Stimulated activated CD4-positive, alpha-beta T cell treated with anti-CD3 and anti-CD28 coated beads, Interleukin-4, amount 100 ng/mL, for 48 hours (primary cell): ENCODE data around the gene ME2.
"Not testable (repeated sequence)": the region's sequence is repeated elsewhere in the genome, so short reads cannot be mapped to it uniquely, and the experiment has no call there.

Experiments
- DNase-seq, 2 donors: peaks; one replicate each; pipeline ENCODE4 v3.0.0-alpha.2; 2020; ENCODE audit warnings: low read depth in 2 of 2

Gene ME2

DNA sequence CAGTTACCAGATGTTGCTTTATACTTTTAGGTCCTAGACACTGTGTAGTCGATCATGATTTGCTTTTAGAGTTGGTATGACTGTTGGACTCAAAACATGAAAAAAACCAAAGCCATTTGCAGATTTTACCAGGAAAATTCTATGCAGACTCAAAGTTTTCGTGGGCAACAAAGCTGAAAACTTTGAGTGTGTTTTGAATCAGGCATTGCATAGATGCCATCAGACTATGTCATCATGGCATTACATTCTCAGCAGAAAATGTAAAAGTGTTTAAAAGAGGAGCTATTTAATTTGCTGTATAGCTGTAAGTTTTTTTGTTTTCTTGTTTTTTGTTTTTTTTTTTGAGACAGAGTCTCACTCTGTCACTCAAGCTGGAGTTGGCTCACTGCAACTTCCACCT lies 45.5 kb downstream of the ME2 start:
- DNase-seq, result no peak

DNA sequence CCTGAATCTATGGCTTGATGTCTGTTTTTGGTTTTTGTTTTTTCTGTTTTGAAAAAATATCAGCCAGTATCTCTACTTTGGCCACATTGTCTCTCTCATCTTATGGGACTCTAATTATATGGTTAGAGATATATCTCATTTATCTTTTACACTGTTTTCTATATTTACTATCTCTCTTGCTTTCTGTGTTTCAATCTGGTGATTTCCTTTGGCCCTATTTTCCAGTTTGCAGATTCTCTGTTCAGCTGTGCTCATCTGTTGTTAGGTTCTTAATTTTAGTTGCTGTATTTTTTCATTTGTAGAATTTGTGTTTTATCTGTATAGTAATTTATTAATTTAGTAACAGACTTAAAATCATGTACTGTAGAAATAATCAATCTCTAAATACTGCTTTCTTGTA lies 47.6 kb downstream of the ME2 start:
- DNase-seq, result no peak

DNA sequence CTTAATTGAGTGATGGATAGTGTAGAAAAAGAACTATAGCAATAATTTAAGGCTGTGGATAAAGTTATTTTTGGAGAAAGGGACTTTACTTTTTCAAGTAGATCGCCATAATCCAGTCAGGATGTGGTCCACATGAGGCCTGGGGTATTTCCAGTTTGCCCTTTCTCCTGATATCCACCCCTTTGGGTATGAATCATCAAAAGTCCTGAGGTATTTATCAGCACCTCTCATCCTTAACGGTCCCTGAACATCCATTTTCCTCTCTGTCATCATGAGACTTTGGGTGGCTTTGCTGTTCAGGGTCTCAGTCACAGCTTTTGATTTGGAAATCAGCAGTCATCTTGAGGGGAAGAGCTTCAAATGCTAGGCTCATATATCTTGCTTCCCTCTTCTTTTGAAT lies 49.6 kb downstream of the ME2 start:
- no peak for DNase-seq

DNA sequence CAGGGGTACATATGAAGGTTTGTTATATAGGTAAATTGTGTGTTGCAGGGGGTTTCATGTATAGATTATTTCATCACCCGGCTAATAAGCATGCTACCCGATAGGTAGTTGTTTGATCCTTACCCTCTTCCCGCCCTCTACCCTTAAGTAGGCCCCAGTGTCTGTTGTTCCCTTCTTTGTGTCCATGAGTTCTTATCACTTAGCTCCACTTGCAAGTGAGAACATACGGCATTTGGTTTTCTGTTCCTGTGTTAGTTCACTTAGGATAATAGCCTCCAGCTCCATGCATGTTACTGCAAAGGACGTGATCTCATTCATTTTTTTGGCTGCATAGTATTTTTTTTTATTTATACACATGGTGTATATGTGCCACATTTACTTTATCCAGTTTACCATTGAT lies 54.8 kb downstream of the ME2 start:
- DNase-seq, result no peak

DNA sequence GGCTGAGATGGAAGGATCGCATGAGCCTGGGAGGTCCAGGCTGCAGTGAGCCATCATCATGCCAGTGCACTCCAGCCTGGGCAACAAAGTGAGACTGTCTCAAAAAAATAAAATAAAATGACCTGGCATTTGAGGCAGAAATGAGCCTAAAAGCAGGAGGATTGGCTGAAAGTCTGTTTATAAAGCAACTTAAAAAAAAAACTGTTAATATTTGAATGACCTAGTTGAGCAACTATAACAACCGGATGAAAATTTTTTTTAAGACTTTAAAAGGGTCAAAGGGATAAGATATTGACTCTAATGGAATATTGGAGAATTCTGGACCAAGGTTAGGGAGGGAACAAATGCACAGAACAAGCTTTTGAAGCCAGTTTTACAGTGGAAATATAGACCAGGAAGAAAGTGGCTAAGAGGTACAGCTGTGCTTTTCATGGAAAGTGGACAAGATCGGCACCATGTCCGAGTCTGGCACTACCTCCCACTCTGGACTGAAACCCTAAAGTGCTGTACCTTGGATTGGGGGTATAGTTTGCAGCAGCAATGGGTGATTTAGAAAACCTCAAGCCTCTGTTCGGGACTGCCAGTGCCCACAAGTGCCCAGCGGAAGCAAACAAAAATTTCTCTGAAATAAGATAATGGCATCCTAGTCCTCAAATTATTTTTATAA lies 55.8 kb downstream of the ME2 start:
- no peak for DNase-seq

DNA sequence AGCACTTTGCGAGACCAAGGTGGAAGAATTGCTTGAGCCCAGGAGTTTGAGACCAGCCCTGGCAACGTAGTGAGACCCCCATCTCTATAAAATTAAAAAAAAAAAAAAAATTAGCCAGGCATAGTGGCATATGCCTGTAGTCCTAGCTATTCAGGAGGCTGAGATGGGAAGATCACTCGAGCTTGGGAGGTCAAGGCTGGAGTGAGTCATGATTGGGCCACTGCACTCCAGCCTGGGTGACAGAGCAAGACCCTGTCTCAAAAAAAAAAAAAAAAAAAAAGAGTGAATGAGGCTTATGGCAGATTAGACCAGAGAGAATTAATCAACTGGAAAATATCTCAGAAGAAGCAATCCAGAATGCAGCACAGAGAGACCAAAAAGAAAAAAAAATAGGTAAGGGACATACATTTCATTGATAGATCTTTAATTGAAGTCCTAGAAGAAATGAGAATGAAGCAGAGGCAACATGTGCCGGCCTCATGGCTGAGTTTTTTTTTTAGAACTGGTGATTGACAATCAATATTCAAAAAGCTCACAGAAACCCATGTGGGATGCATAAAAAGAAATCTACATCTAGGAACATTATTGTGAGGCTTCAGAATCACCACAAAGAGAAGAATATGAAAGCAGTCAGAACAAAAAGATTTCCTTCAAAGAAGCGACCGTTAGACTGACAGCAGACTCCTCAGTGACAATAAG lies 56.7 kb downstream of the ME2 start:
- no peak for DNase-seq

DNA sequence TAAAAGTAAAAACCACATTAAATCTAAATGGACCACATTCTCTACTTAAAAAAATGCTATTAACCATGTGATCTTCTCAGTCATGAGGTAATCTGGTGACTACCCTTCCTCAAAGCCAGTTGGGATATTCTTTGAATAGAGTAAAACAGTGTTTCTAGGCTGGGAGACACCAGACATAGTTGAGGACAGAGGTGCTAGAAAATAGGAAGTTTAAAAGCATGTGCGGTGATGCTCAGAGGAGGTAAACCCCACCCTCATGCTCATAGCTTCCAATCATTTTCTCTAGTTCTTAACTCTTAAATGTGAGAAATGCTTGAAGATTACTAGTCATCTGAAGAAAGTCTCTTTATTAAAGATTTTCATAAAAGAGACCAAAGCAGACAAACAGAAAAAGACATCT lies 58.3 kb downstream of the ME2 start:
- DNase-seq, result no peak

DNA sequence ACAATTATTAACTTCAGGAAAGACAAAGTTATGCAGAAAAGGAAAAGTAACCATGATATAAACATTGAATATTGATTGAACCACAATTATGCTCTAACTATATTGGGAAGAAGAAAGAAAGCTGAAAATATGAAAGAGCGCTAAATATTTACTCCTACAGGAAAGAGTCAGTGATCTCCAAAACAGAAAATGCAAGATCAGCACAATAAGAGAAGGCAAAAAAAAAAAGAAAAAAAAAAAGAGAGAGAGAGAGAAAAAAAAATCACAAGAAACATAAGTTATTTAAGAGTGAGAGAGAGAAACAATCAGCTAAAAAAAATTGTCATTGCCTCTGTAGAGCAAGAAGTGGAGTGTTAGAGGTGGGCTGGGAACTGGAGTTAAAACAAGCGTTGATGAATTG lies 60.0 kb downstream of the ME2 start:
- DNase-seq, result no peak

DNA sequence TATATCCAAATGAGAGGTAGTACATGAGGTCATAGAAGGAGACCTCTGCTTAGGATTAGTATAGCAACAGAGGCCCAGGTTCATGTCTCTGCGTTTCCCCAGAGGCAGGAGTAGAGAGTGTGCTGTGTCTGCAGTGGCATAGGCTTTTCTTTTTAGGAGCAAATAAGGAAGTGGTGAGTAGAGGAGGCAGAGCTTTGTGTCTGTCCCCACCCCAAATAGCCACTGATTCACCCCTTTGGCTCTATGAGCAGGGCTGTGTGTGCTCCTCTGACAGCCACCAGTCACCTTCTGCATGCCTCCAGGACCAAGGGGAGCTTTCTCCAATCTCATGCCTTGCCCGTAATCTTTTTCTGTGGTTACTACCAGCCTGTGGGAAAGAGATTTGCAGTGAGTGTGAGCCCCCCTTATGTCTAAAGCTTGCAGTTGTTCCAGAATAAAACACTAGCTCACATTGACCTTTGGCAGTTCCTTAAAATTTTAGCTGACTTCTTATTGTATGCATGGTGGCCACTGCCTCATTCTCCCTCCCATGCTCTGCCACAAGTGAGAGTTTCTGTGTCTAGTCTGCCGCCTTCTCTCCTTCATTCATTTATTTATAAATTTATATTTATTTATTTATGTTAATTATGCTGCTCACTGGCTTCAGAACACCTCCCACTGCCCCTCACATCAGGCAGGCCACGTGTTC lies 65.5 kb downstream of the ME2 start:
- DNase-seq, result no peak

DNA sequence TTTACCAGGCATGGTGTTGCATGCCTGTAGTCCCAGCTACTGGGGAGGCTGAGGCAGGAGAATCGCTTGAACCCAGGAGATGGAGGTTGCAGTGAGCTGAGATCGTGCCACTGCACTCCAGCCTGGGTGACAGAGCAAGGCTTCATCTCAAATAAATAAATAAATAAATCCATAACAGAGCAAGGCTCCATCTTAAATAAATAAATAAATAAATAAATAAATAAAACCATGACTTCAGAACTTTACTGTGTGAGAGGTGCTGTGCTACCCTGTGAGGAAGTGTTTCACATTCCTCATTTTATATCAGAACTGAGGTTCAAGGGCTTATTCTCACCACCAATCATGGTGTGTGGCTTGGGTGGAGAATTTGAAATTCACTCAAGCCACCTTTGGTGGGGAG lies 67.0 kb downstream of the ME2 start:
- DNase-seq, result not testable (repeated sequence)

DNA sequence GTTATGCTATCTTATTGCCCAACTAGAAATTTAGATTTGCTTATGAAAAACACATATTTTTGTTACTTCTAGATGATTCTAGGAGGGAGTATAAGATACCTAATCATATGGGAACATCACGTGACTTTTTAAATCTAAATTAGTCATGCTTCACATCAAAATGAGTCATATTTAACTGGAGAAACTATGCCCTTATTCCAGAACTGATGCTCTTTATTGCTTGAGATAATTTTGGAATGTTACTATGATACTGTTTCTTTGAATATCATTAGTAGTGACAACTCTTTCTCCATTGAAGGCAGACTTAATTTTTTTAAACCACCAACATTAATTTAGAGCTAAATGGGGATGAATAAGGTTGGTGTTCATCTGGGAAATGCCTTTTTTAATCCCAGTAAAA lies 69.0 kb downstream of the ME2 start:
- no peak for DNase-seq

DNA sequence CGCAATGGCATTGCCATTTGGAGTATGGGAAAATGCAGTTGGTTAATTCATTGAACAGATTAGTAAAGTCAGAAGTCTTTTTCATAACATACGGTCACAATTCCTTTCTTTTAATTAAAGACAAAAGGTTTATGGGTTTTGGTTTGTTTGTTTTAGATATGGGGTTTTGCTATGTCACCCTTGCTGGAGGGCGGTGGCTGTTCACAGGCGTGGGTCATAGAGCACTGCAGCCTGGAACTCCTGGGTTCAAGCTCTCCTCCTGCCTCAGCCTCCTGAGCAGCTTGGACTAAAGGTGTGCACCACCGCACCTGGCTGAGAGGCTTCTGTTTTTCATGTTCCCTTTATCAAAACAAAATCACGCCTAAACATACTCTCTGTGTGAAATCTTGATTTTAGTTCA lies 70.3 kb downstream of the ME2 start:
- DNase-seq, result no peak

DNA sequence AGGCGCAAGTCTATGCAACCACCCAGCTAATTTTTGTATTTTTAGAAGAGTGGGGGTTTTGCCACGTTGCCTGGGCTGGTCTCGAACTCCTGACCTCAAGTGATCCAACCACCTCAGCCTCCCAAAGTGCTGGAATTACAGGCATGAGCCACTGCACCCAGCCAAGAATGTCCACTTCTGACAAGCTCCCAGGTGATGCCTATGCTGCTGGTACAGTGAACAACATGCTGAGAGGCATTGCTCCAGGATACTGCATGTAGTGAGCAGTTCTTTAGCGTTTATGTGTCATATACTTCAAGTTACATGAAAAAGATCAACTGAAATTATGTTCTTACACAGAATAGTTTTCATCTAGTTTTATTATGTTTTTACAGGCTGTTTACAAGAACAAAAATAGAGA lies 71.7 kb downstream of the ME2 start:
- DNase-seq, result no peak

DNA sequence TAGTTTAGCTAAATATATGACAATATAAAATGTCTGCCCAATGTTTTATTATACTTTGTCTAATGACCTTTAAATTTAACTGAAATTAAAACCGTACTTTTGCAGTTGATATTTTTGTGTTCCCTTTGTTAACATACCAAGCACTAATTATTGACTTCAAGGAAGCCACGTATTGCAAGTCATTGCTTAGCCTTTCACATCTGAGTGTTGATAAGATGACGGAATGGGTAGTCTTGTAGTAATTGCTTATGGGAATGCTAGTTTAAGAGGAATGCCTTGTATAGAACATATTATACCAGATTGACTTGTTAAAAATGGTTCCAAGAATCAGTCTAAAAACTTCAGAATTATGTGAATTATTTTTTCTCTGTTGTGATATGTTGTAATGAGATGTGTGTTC lies 74.9 kb downstream of the ME2 start:
- DNase-seq, result no peak

DNA sequence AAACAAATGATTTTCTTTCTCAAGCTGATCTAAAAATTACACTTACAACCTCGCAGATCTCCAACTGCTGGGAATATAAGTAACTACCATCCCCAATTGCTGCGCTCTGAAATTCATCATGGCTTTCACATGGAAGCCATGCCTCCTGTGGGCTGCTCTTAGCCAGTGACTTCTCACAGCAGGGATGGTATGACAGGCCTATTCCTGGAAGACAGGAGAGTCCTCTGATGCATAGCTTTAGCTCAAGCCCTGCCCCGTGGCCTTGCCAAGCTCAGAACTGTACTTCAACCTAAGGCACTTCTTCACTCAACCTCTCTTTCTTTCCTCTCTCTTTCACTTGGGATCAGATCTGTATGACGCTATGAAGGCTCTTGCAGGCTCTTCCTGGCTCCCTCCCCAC lies 76.3 kb downstream of the ME2 start:
- no peak for DNase-seq

DNA sequence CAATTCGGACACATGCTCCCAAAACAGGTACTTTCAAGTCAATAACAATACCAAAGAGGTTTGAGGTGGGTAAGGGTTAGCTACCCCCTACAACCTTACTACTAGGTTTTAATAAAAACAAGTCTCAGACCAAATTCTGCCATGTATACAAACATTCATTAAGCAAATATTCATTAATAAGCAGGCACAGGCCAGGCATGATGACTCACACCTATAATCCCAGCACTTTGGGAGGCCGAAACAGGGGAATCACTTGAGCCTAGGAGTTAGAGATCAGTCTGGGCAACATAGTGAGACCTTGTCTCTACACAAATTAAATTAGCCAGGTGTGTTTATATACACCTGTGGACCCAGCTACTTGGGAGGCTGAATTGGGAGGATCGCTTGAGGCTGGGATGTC lies 77.2 kb downstream of the ME2 start:
- DNase-seq, result no peak

DNA sequence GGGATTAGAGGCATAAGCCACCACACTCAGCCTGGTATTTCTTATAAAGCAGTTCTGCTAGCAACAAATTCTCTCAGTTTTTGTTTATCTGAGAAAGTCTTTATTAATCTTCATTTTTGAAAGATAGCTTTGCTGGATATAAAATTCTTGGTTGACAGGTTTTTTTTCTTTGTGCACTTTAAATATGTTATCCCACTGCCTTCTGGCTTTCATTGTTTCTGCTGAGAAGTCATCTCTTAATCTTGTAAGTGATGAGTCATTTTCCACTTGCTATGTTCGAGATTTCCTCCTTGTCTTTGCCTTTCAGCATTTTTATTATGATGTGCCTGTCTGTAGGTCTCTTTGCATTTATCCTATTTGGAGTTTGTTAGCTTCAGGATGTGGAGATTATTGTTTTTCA lies 83.1 kb downstream of the ME2 start:
- DNase-seq, result no peak

DNA sequence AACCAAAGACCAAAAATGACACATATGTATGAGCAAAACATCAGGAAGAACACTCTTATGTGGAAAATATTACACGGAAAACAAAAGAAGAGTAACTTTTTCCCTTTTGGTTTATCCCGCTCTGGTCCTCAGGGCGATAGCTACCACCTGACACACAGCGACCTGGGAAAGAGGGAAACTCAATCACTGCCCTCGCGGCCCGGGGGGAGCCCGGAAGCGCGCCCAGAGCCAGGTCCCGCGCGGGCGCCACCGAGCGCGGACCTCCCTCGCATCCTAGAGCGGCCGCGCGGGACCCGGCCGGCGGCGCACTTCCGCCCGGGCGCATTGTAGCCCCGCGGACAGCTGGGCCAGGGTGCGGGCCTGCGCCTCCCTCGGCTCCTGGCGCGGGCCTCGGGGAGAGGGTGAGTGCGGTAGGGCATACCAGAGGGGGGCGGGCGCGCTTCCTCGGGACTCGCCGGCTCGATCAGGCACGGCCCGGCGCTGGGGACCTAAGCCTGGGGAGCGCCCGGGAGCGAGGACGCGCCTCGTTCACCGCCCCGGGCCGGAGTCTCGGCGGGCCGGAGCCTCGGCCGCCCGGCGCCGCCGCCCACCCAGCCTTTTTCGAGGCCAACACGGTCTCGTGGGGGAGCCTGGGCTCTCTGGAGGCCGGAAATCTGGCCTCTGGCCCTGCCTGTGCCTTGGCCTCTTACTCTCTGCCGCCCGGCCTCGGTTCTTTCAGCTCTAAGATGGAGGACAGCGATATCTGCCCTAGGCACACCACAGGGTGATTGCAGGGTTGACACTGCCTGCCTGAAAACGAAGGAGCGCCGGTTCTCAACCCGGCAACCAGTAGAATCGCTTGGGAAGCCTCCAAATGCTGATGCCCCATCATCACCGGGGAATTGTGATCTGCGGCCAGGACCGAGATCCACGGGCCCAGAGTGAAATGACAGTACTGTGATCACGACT lies 89.1 kb downstream of the ME2 start, which contains the start of gene ELAC1:
Gene ELAC1, plus strand, starts transcription at position 327 of the 948 bp plus-strand sequence. CDS start 6,365 bp downstream, outside the sequence.
- peak; percentile 42 to 52 for DNase-seq

DNA sequence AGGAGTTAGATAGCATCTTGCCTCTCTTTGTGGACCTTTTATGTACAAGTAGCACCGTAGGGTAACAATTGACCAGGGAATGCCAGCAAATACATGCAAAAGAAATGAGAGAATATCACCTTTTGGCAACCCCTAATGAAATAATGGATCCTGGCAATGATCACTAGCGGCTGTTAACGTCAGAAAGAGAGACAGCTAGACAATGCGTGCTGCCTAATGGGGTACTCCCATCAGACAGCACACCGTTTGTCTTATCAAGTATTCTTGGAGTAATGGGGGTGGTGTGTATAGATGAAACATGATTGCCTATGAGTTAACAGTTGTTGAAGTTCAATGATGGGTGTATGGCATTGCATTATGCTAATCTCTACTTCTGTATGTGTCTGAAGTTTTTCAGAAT lies 90.5 kb downstream of the ME2 start:
- no peak for DNase-seq

DNA sequence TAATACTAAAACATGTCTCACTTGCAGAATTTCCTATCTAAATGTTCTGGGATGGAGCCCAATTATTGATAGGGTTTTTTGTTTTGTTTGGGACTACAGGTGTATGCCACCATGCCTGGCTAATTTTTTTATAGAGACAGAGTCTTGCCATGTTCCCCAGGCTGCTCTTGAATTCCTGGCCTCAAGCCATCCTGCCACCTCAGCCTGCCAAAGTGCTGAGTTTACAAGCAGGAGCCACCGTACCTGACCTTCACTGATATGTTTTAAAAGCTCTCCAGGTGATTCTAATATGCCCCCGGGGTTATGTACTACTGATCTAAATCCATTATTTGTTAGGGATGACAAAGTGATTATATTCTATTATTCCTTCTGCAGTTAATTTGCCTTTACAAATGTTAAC lies 91.1 kb downstream of the ME2 start:
- DNase-seq, result no peak

DNA sequence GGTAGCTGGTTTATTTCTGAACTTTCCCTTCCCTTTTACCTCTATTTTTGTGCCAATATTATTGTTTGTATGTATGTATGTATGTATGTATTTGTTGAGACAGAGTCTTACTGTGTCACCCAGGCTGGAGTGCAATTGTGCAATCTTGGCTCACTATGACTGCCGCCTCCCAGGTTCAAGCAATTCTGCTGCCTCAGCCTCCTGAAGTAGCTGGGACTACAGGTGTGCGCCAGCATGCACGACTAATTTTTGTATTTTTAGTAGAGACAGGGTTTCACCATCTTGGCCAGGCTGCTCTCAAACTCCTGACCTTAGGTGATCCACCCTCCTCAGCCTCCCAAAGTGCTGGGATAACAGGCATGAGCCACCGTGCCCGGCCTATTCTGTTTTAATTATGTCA lies 93.5 kb downstream of the ME2 start:
- DNase-seq, result not testable (repeated sequence)
